OCI-LY7 (cell line): ENCODE measurements around the gene WWTR1. TPM values are rescaled to one million over a fixed set of nuclear protein-coding genes. Genes with fewer than 3 reads are reported as not detected.

Experiments
- BruUV-seq: library from RNA; stranded (reverse); fragments of 400-500 nt; replicated peaks from 2 replicates; lab custom pipeline; 2021; lab: Mats Ljungman, UMichigan
- CTCF ChIA-PET: fragments of 300-600 bp; sonication (Branson Sonifier 250); formaldehyde crosslinking; loops from one replicate; lab custom pipeline; 2022; ENCODE audit warnings: antibody characterized with exemption; ENCODE audit not compliant: unreplicated experiment; lab: Charles Lee
- POLR2A ChIA-PET: fragments of 300-600 bp; sonication (Branson Sonifier 250); formaldehyde crosslinking; loops from one replicate; lab custom pipeline; 2022; ENCODE audit warnings: antibody characterized with exemption; lab: Charles Lee
- DNase-seq: peaks from one replicate; pipeline ENCODE4 v3.0.0-alpha.2; 2015; ENCODE audit warnings: low spot score
- H2AFZ ChIP-seq: fragments of 200-600 bp; sonication (generic), shearing (Covaris generic); 2 replicates; pipeline ENCODE4 v1.6.1; 2014; ENCODE audit warnings: mild to moderate bottlenecking, antibody characterized with exemption, low read length, moderate library complexity
- H3K27ac ChIP-seq: fragments of 200-600 bp; sonication (generic); 2 replicates; pipeline ENCODE4 v1.5.1; 2014; ENCODE audit warnings: mixed run types, low read depth, mild to moderate bottlenecking, moderate library complexity, low read length, inconsistent platforms; ENCODE audit not compliant: poor library complexity, severe bottlenecking
- H3K36me3 ChIP-seq: fragments of 200-600 bp; sonication (generic); 2 replicates; pipeline ENCODE4 v1.6.1; 2014; ENCODE audit warnings: mild to moderate bottlenecking, antibody characterized with exemption, low read length, moderate library complexity, mixed read lengths; ENCODE audit not compliant: insufficient read depth
- H3K4me1 ChIP-seq: fragments of 200-600 bp; sonication (generic); 2 replicates; pipeline ENCODE4 v1.5.1; 2014; ENCODE audit warnings: mild to moderate bottlenecking, low read length; ENCODE audit not compliant: insufficient read depth, poor library complexity, severe bottlenecking
- H3K4me2 ChIP-seq: fragments of 200-600 bp; sonication (generic); 2 replicates; pipeline ENCODE4 v1.6.1; 2014; ENCODE audit warnings: mild to moderate bottlenecking, low read length
- H3K4me3 ChIP-seq: fragments of 200-600 bp; sonication (generic); 2 replicates; pipeline ENCODE4 v1.5.1; 2014; ENCODE audit warnings: mild to moderate bottlenecking, low read depth, low read length; ENCODE audit not compliant: poor library complexity, severe bottlenecking
- H3K79me2 ChIP-seq: fragments of 200-600 bp; sonication (generic); 2 replicates; pipeline ENCODE4 v1.6.1; 2016; ENCODE audit warnings: low read depth, mild to moderate bottlenecking, low read length, moderate library complexity, mixed read lengths; ENCODE audit not compliant: insufficient read depth
- H3K9me2 ChIP-seq: fragments of 200-600 bp; sonication (generic); 2 replicates; pipeline ENCODE4 v1.6.1; 2016; ENCODE audit warnings: mild to moderate bottlenecking, low read length, mixed read lengths; ENCODE audit not compliant: insufficient read depth
- H3K9me3 ChIP-seq: fragments of 200-600 bp; sonication (generic); 2 replicates; pipeline ENCODE4 v1.6.1; 2014; ENCODE audit warnings: mild to moderate bottlenecking, mixed run types, low read length, mixed read lengths
- H4K20me1 ChIP-seq: fragments of 200-600 bp; sonication (generic); 2 replicates; pipeline ENCODE4 v1.6.1; 2014; ENCODE audit warnings: mild to moderate bottlenecking, antibody characterized with exemption, low read length, moderate library complexity, mixed read lengths; ENCODE audit not compliant: insufficient read depth
- EZH2phosphoT487 ChIP-seq: fragments of 200-600 bp; sonication (generic); IDR thresholded peaks from 2 replicates; pipeline ENCODE4 v1.6.1; 2018; ENCODE audit warnings: low read depth, borderline replicate concordance, mild to moderate bottlenecking, mixed run types, antibody characterized with exemption, low read length, moderate library complexity, mixed read lengths
- intact Hi-C: fragments of 100-400 bp; cut with micrococcal nuclease; formaldehyde crosslinking; loops from one replicate; pipeline ENCODE4 v1.10.0; 2022; ENCODE audit not compliant: unreplicated experiment
- total RNA-seq, 2 experiments: library from RNA; depleted of rRNA in 1 of 2; stranded (reverse); fragments of >200 nt in 1 of 2; shearing (Covaris generic) in 1 of 2; gene quantifications; 2 replicates each; pipeline ENCODE4 v1.2.3, GENCODE V29; 2014 to 2022
- TF ChIP-seq, protein P1 (sequence below): fragments of 200-600 bp; sonication (generic); conservative IDR thresholded peaks from 2 replicates; pipeline ENCODE4 v1.5.1; 2014; ENCODE audit warnings: mild to moderate bottlenecking, antibody characterized with exemption, low read length, moderate library complexity, mixed read lengths

Gene WWTR1
- total RNA-seq, 2 experiments from 2014 or later: 0.15 TPM; not detected in 1

DNA sequence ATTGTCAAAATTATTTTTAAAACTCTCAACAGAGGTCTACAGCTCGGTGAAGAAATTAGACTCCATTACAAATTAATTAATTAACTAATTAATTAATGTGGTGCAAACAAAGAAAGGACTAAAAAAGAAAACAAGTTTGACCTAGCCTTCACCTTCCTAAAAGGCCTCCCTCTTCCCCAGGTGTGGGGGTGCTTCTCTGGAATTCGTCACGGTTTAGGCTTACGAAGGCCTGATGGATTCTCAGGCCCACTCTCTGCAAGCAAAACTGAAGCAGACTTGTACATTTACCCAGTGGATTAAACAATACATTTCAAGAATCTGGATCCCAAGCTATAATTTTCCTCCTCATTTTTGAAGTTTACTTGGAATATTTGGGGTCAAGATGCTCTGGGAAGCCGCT lies 94.7 kb downstream of the WWTR1 start:
- H3K36me3 ChIP-seq: no peaks in the 10 kb centered on the region
- no peak for TF ChIP-seq EZH2phosphoT487
- TF ChIP-seq, protein P1, sequence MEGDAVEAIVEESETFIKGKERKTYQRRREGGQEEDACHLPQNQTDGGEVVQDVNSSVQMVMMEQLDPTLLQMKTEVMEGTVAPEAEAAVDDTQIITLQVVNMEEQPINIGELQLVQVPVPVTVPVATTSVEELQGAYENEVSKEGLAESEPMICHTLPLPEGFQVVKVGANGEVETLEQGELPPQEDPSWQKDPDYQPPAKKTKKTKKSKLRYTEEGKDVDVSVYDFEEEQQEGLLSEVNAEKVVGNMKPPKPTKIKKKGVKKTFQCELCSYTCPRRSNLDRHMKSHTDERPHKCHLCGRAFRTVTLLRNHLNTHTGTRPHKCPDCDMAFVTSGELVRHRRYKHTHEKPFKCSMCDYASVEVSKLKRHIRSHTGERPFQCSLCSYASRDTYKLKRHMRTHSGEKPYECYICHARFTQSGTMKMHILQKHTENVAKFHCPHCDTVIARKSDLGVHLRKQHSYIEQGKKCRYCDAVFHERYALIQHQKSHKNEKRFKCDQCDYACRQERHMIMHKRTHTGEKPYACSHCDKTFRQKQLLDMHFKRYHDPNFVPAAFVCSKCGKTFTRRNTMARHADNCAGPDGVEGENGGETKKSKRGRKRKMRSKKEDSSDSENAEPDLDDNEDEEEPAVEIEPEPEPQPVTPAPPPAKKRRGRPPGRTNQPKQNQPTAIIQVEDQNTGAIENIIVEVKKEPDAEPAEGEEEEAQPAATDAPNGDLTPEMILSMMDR: no peak
- H2AFZ ChIP-seq: no peak overlapping the region
- no peaks in the 10 kb centered on the region for H3K79me2 ChIP-seq
- H3K9me3 ChIP-seq: no peaks in the 10 kb centered on the region
- no peaks in the 10 kb centered on the region for H4K20me1 ChIP-seq
- intact Hi-C loops: no loop called here
- ChIA-PET POLR2A (interaction anchor here (1.0 kb wide), 1 partner anchor 10 kb away, joined by 4 read pairs; no protein-coding TSS in a partner anchor), CTCF (interaction anchor here (0.7 kb wide), 1 partner anchor 288 kb away, joined by 3 read pairs; no protein-coding TSS in a partner anchor)
- no peak overlapping the region for H3K4me3 ChIP-seq
- H3K4me2 ChIP-seq: no peak overlapping the region
- H3K9me2 ChIP-seq: no peaks in the 10 kb centered on the region
- no TSS peak for BruUV-seq
- no peak for DNase-seq
- no peaks in the 10 kb centered on the region for H3K4me1 ChIP-seq
- no peak overlapping the region for H3K27ac ChIP-seq

DNA sequence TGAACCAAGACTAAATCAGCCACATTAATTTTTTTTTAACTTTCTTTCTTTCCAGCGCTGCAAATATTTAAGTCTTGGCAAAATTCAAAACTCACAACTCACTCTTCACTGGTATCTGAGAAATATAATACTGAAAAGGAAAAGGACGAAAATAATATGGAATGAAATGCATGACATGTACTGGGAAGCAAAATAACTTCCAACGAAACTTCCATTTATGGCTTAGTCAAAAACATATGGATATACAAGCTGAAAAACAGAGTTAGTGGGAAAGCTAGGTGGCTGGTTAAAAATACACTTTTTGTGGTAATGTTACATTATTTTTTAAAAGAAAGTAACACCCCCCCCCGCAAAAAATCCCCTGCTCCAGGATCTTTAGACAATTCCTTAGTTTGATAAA lies 97.2 kb downstream of the WWTR1 start:
- Histone ChIP-seq H3K9me3 (no peaks in the 10 kb centered on the region), H4K20me1 (no peaks in the 10 kb centered on the region), H2AFZ (no peak overlapping the region), H3K27ac (no peak overlapping the region), H3K4me3 (no peak overlapping the region), H3K4me2 (no peak overlapping the region), H3K79me2 (no peaks in the 10 kb centered on the region), H3K4me1 (no peaks in the 10 kb centered on the region), H3K36me3 (no peaks in the 10 kb centered on the region), H3K9me2 (no peaks in the 10 kb centered on the region)
- TF ChIP-seq, protein P1: no peak
- no peak for TF ChIP-seq EZH2phosphoT487
- intact Hi-C loops: no loop called here
- BruUV-seq: no TSS peak
- ChIA-PET CTCF (no interaction called here), POLR2A (no interaction called here)
- no peak for DNase-seq

DNA sequence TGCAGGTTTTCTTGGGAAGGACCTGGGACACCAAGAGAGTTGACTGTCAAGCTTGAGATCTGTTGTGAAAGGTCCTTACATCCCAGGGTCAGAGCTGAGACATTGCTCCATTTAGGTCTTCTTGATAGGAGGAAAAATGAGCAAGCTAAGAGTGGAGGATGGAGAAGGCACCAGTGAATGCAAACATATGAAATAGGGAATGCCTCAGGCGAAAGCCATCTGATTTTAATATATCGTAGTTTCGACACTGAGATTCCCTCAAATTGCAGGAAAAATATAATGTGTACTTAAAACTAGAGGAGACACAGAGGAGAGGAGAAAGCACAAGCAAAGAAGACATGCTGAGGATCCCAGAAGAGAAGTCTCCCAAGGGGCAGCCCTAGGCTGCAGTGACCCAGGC lies 97.8 kb downstream of the WWTR1 start:
- intact Hi-C loops: no loop called here
- Histone ChIP-seq H3K27ac (no peak overlapping the region), H2AFZ (no peak overlapping the region), H3K79me2 (no peaks in the 10 kb centered on the region), H3K9me3 (no peaks in the 10 kb centered on the region), H3K9me2 (no peaks in the 10 kb centered on the region), H3K4me3 (no peak overlapping the region), H3K36me3 (no peaks in the 10 kb centered on the region), H3K4me1 (no peaks in the 10 kb centered on the region), H4K20me1 (no peaks in the 10 kb centered on the region), H3K4me2 (no peak overlapping the region)
- DNase-seq: no peak
- ChIA-PET POLR2A (no interaction called here), CTCF (no interaction called here)
- BruUV-seq: no TSS peak
- TF ChIP-seq, protein P1: no peak
- TF ChIP-seq EZH2phosphoT487: no peak
